NAMALWA (cell line): ENCODE data around the gene ARF5.

Experiments used
- DNase-seq: peaks from one replicate; pipeline ENCODE4 v3.0.0-alpha.2; 2015; ENCODE audit warnings: low spot score

The ARF5 gene

GRCh38 chr7:127588697-127589482 is 679 bp downstream of the ARF5 start:
- DNase-seq = peak; percentile 50

- no peak for DNase-seq
Measured at GRCh38 chr7:127589896-127590295, 1.7 kb downstream of the ARF5 start.

- no peak for DNase-seq
Measured at GRCh38 chr7:127591189-127591588, 3.0 kb downstream of the ARF5 start.

GRCh38 chr7:127591591-127591990 is 3.4 kb downstream of the ARF5 start:
- DNase-seq = no peak

DNA sequence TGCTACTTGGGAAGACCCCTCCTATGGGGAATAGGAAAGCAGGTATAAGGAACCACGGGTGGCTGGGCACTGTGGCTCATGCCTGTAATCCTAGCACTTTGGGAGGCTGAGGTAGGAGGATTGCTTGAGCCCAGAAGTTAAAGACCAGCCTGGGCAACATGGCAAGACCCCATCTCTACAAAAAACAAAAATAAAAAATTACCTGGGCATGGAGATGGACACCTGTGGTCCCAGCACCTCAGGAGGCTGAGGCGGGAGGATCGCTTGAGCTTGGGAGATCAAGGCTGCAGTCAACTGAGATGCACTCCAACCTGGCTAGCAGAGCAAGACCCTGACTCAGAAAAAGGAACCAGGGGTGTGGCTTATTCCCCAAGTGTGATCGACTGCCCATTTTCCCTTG is 4.3 kb downstream of the ARF5 start:
- DNase-seq = no peak

DNA sequence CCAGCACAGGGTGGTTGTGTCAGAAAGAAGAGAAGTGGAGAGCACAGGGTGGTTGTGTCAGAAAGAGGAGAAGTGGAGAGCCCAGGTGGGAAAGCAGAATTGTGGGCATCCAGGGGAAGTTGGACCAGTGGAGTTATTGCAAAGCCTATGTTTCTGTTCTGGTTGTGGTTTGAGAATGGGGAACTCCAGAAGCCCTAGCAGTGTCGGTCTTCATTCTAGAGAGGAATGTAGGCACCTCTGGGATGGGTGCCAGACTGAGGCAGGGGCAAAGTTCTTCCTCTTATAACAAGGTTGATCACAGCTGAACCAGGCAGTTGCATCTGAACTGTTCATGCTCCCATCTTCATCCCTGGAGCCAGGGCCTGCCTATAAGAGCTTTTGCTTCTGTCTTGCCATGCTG is 6.3 kb downstream of the ARF5 start:
- DNase-seq = no peak

GRCh38 chr7:127595737-127596136 is 7.5 kb downstream of the ARF5 start:
- DNase-seq = no peak

GRCh38 chr7:127598318-127598717 is 10.1 kb downstream of the ARF5 start:
- DNase-seq = no peak

DNA sequence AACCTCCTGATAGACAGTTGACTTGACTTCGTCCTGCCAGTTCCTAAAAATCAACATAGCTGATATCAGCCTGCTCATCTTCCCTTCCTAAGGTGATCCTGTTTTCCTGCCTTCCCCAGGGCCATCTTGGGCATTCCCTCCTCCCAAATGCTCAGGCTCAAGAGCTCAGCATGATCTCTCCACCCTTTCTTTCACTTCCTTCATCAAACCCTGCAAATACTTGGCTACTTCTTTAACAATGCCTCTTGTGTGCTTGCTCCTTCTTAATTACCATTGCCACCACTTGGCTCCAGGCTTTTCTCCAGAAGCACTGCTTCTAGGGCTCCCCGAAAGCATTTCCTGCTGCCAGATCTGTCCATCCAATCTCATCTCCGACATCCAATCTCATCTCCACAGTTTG is 12.7 kb downstream of the ARF5 start:
- no peak for DNase-seq

- no peak for DNase-seq
Measured at GRCh38 chr7:127608446-127608845, 20.2 kb downstream of the ARF5 start.

DNA sequence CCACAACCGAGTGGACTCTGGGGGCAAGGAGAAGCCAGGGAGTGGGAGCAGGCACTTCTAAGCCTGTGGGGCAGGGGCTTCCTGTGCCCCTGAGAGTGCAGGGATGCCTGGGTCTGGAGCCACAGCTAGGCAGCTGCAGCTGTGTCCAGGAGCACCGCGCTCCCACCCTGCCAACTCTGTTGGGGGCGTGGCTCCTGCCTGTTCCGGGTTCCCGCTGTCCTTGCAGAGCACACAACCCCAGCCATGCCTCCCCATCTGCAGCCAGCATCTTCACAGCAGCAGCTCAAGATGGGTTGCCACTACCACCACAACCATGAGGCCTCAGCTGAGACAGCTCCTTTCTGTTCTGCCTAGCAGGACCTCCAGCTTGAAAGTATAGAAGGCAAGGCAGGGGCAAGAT is 21.1 kb downstream of the ARF5 start:
- DNase-seq = no peak

DNA sequence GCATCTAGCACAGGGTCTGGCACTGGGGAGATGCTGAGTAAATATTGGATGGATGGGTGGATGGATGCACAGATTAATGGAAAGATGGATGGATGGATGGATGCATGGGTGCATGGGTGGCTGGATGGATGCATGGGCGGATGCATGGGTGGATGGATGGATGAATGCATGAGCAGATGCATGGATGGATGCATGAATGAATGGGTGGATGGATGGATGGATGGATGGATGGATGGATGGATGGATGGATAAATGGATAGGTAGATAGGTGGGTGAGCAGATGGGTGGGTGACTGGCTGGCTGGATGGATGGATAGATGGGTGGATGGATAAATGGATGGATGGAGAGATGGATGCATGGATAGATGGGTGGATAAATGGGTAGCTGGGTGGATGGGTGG is 24.1 kb downstream of the ARF5 start:
- no peak for DNase-seq

GRCh38 chr7:127616724-127617123 is 28.5 kb downstream of the ARF5 start:
- DNase-seq = no peak

DNA sequence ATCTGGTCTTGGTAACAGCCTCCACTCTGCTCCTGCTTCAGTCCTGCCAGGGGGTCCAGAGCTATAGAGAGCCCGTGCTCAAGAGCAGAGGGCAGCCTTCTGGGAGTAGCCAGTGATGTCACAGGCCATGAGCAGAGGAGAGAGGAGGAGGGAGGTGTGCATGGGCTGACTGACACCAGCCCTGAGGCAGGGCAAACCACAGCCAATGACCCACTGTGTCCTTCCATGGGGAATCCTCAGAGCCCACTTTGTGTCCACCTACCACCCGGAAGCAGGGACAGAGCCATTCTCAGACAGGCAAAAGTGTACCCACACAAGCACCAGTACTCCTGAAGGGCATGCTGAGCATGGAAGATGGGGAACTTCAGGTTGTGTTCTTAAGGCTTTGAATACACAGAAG is 29.8 kb downstream of the ARF5 start, which contains the start of gene PAX4:
PAX4 (minus strand) TSS at position 101 of the 400 bp plus-strand sequence. CDS start 2,214 bp downstream, outside the sequence.
- no peak for DNase-seq

GRCh38 chr7:127618775-127619174 is 30.6 kb downstream of the ARF5 start:
- DNase-seq = no peak

GRCh38 chr7:127619681-127620405 is 31.6 kb downstream of the ARF5 start:
- DNase-seq = no peak

- no peak for DNase-seq
Measured at GRCh38 chr7:127620406-127621233, 32.4 kb downstream of the ARF5 start.

DNA sequence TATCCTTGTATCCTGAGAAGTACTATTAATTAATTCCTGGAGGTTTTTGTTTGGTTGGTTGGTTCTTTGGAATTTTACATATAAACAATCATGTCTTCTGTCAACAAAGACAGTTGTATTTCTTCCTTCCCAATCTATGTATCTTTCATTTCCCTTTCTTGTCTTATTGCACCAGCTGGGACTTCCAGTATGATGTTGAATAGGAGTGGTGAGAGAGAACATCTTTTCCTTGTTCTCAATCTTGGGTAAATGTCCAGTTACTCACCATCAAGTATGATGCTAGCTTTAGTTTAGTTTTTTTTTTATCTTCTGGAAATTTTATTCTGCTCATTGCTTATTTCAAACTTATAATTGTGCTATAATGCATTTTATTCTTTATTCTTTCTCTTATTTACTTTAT is 37.1 kb downstream of the ARF5 start:
- DNase-seq = no peak

DNA sequence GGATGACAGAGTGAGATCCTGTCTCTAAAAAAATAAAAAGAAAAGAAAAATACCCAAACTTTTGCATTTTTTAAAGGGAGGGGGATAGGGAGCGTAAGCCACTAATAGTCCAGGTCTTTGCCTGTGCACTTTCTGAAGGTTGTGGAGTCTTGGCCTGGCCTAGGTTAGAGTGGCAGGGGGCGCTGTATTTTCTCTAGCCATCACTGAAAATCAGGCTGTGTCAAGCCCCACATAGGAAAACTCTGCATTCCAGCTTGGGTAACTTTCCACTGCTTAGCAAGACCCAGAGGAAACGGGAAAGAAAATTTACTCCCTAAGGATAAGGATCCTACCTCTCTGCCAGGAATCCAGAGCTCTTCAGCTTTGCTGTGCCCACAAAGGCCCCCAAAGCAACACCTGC is 40.2 kb downstream of the ARF5 start:
- peak; percentile 48 for DNase-seq

- DNase-seq = peak; percentile 69
Measured at GRCh38 chr7:127629268-127629854, 41.1 kb downstream of the ARF5 start.

GRCh38 chr7:127632276-127632910 is 44.2 kb downstream of the ARF5 start:
- DNase-seq = no peak
